ENCODE data around the gene GPR6. TPM values are rescaled to one million over a fixed set of nuclear protein-coding genes. Genes with fewer than 3 reads are reported as not detected.
A peak's percentile ranks its signal among the peaks of the same experiment; 100 is the strongest.

Gene GPR6
- total RNA-seq, 1 donor = not detected

- TF ChIP-seq CTCF (IDR thresholded peaks at IDR 0.05; ENCODE audit: insufficient read depth, low read length) = no peak
Measured at GRCh38 chr6:109949281-109950065, 28.6 kb upstream of the GPR6 start.

GRCh38 chr6:109955491-109955890 lies 22.6 kb upstream of the GPR6 start:
- no peak for TF ChIP-seq CTCF (IDR thresholded peaks at IDR 0.05; ENCODE audit: insufficient read depth, low read length)
- no peak overlapping the region for H3K4me3 ChIP-seq (ENCODE audit: low read depth, low read length)
- no peak for DNase-seq (ENCODE audit: low read depth)

More at GRCh38 chr6:109949281-109950065, 28.6 kb upstream of the GPR6 start:
- H3K4me3 ChIP-seq (ENCODE audit: low read depth, low read length) = no peak overlapping the region
- DNase-seq (ENCODE audit: low read depth) = no peak

- H3K4me3 ChIP-seq (ENCODE audit: low read depth, low read length) = no peak overlapping the region
- TF ChIP-seq CTCF (IDR thresholded peaks at IDR 0.05; ENCODE audit: insufficient read depth, low read length) = no peak
- no peak for DNase-seq (ENCODE audit: low read depth)
Measured at GRCh38 chr6:109958626-109959025, 19.5 kb upstream of the GPR6 start.

- no peak for TF ChIP-seq CTCF (IDR thresholded peaks at IDR 0.05; ENCODE audit: insufficient read depth, low read length)
- DNase-seq (ENCODE audit: low read depth) = peak; percentile 5
- H3K4me3 ChIP-seq (ENCODE audit: low read depth, low read length) = no peak overlapping the region
Measured at GRCh38 chr6:109961611-109962041, 16.5 kb upstream of the GPR6 start.

GRCh38 chr6:109962271-109962670 lies 15.8 kb upstream of the GPR6 start:
- no peak for TF ChIP-seq CTCF (IDR thresholded peaks at IDR 0.05; ENCODE audit: insufficient read depth, low read length)
- no peak overlapping the region for H3K4me3 ChIP-seq (ENCODE audit: low read depth, low read length)
- no peak for DNase-seq (ENCODE audit: low read depth)

GRCh38 chr6:109963598-109964170 lies 14.4 kb upstream of the GPR6 start:
- no peak overlapping the region for H3K4me3 ChIP-seq (ENCODE audit: low read depth, low read length)
- TF ChIP-seq CTCF (IDR thresholded peaks at IDR 0.05; ENCODE audit: insufficient read depth, low read length) = no peak
- DNase-seq (ENCODE audit: low read depth) = no peak

Data from fibroblast of the aortic adventitia (primary cell).